Activated naive CD4-positive, alpha-beta T cell treated with anti-CD3 and anti-CD28 coated beads, Interleukin-2, amount 10 ng/mL, durations not matched to agents 7 days and 5 days (primary cell): Measurements from ENCODE around the gene GBP4.
"Not testable (repeated sequence)": the region's sequence is repeated elsewhere in the genome, so short reads cannot be mapped to it uniquely, and the experiment has no call there.

ENCODE experiments used
- CTCF ChIA-PET: fragments of 350-600 bp; sonication (Branson Sonifier 250); formaldehyde crosslinking; loops from one replicate; lab custom pipeline; 2021; ENCODE audit warnings: antibody characterized with exemption; lab: Charles Lee
- DNase-seq: peaks from one replicate; pipeline ENCODE4 v3.0.0-alpha.2; 2020
- H3K27ac Mint-ChIP-seq: one replicate; pipeline ENCODE4 v1.8.0; 2021; ENCODE audit warnings: mild to moderate bottlenecking, moderate library complexity, mixed read lengths
- H3K27me3 Mint-ChIP-seq: one replicate; pipeline ENCODE4 v1.8.0; 2021; ENCODE audit warnings: mild to moderate bottlenecking, mixed read lengths
- H3K36me3 Mint-ChIP-seq: one replicate; pipeline ENCODE4 v1.8.0; 2021; ENCODE audit warnings: mixed read lengths
- H3K4me1 Mint-ChIP-seq: one replicate; pipeline ENCODE4 v1.8.0; 2021; ENCODE audit warnings: mixed read lengths
- H3K4me3 Mint-ChIP-seq: one replicate; pipeline ENCODE4 v1.8.0; 2021; ENCODE audit warnings: mild to moderate bottlenecking, moderate library complexity, mixed read lengths
- H3K9me3 Mint-ChIP-seq: one replicate; pipeline ENCODE4 v1.8.0; 2021; ENCODE audit warnings: mixed read lengths

The GBP4 gene, protein sequence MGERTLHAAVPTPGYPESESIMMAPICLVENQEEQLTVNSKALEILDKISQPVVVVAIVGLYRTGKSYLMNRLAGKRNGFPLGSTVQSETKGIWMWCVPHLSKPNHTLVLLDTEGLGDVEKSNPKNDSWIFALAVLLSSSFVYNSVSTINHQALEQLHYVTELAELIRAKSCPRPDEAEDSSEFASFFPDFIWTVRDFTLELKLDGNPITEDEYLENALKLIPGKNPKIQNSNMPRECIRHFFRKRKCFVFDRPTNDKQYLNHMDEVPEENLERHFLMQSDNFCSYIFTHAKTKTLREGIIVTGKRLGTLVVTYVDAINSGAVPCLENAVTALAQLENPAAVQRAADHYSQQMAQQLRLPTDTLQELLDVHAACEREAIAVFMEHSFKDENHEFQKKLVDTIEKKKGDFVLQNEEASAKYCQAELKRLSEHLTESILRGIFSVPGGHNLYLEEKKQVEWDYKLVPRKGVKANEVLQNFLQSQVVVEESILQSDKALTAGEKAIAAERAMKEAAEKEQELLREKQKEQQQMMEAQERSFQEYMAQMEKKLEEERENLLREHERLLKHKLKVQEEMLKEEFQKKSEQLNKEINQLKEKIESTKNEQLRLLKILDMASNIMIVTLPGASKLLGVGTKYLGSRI

DNA sequence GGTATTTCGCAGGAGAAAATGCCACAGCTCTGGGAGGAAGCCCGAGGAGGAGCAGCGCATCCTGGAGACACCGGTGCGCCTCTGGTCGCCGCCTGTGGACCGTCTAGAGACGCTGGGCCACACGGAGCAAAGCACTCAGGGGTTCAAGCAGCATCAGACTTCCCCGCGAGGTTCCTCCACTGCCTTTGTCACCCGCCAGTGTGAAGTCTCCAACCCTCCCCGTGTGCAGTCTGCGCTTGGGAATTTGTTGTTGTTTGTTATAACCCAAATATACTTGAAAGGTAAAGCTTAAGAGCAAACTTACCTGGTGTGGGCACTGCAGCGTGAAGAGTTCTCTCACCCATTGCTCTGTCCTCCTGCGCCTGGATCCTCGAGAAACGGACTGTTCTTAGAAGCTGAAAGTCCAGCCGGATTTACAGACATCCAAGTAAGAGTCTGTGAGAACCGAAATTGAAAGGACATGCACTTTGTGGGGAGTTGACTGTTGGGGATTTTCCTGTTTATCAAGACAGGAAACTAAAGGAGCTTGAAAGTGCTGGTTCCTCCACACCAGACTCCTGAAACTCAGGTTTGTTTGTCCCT is at the start of gene GBP4:
Gene GBP4 (minus strand): TSS at position 452 of the 582 bp plus-strand sequence. CDS start 108 bp downstream, at position 344.
- DNase-seq, result peak; percentile 63
- Mint-ChIP-seq H3K27me3 (no peaks in the 10 kb centered on the region), H3K4me3 (peak within 1 kb of the TSS; percentile 87), H3K4me1 (peaks cover 73% of the 10 kb centered on the region), H3K9me3 (peaks cover 7% of the 10 kb centered on the region), H3K27ac (peak within 1 kb of the TSS; percentile 95), H3K36me3 (peaks cover 67% of the 10 kb centered on the region)
- CTCF ChIA-PET, result interaction anchor here (0.8 to 2.2 kb wide), 16 partner anchors 60 to 225 kb away, joined by 3 to 9 read pairs (median 4); partner anchors contain the start of gene GBP5

DNA sequence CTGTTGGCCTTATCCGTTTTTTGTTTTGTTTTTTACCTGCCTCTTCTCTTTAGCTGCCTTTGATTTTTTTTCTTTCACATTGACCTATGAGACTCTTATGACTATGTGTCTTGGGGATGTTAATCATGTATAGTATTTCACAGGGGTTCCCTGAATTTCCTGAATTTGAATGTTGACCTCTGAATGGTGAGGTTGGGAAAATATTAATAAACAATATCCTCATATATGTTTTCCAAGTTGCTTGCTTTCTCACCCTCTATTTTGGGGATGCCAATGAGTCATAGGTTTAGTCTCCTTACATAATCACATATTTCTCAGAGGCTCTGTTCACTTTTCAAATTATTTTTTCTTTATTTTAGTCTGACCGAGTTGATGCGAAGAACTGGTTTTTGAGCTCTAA is 44.3 kb upstream of the GBP4 start:
- Mint-ChIP-seq H3K27me3 (no peaks in the 10 kb centered on the region), H3K27ac (no peak overlapping the region), H3K4me3 (no peak overlapping the region), H3K9me3 (peaks cover 78% of the 10 kb centered on the region), H3K4me1 (peaks cover 22% of the 10 kb centered on the region), H3K36me3 (peaks cover 82% of the 10 kb centered on the region)
- DNase-seq, result no peak
- CTCF ChIA-PET, result no interaction called here

DNA sequence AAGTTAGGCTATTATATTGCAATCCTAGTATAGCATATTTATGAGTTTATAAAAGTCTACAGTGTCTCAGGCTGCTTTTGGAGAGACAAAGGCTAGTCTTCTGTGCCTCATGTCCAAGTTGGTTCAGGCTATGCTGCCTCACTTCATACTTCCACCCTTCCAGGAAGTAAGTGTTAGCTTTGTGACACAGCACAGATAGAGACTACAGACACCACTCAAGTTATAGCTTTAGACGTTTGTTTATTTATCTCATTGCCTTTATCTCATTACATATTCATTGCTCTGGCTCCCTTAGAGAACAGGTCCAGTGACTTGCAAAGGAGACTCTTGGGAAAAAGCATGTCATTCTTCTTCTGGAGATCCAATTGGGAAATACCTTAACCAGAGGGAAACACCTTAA is 22.6 kb upstream of the GBP4 start:
- CTCF ChIA-PET, result no interaction called here
- Mint-ChIP-seq H3K27ac (no peak overlapping the region), H3K9me3 (peaks cover 41% of the 10 kb centered on the region), H3K4me3 (no peak overlapping the region), H3K27me3 (peaks cover 3% of the 10 kb centered on the region), H3K36me3 (peaks cover 21% of the 10 kb centered on the region), H3K4me1 (no peaks in the 10 kb centered on the region)
- no peak for DNase-seq

DNA sequence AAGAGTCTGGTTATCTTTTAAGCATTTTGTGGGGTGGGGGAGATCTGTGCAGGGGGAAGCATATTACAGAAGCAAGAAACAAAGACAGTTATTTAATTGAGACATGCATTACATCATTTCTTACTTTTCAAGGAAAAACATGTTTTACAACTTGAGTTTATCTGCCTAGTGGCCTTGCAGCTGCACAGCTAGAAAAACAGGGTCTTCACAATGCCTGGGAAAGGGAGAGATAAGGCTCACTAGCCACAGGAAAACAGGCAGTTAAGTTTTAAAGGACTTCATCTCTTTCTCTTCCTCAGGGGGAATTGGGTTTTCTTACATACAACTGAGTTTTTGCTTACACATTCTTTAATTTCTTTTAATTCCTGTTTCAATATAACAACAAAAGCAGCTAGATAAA is 21.1 kb upstream of the GBP4 start:
- H3K9me3 Mint-ChIP-seq, result peaks cover 32% of the 10 kb centered on the region
- H3K27ac Mint-ChIP-seq, H3K4me1 Mint-ChIP-seq, H3K27me3 Mint-ChIP-seq, H3K4me3 Mint-ChIP-seq, DNase-seq: not testable (repeated sequence)
- CTCF ChIA-PET, result interaction anchor here (0.9 kb wide), 1 partner anchor 95 kb away, joined by 3 read pairs; no protein-coding TSS in a partner anchor
- H3K36me3 Mint-ChIP-seq, result peaks cover 21% of the 10 kb centered on the region

DNA sequence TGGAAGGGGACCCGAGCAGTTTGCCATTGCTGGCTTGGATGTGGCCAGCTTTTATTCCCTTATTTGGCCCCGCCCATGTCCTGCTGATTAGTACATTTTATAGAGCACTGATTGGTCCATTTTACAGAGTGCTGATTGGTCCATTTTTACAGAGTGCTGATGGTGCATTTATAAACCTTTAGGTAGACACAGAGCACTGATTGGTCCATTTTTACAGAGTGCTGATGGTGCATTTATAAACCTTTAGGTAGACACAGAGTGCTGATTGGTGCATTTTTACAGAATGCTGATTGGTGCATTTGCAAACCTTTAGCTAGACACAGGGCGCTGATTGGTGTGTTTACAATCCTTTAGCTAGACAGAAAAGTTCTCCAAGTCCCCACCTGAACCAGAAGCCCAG is 20.2 kb upstream of the GBP4 start:
- not testable (repeated sequence) for H3K27ac Mint-ChIP-seq, DNase-seq, H3K27me3 Mint-ChIP-seq, H3K4me1 Mint-ChIP-seq, H3K4me3 Mint-ChIP-seq
- peaks cover 21% of the 10 kb centered on the region for H3K36me3 Mint-ChIP-seq
- peaks cover 26% of the 10 kb centered on the region for H3K9me3 Mint-ChIP-seq
- CTCF ChIA-PET, result interaction anchor here (0.9 kb wide), 2 partner anchors 94 to 139 kb away, joined by 3 read pairs; no protein-coding TSS in a partner anchor

DNA sequence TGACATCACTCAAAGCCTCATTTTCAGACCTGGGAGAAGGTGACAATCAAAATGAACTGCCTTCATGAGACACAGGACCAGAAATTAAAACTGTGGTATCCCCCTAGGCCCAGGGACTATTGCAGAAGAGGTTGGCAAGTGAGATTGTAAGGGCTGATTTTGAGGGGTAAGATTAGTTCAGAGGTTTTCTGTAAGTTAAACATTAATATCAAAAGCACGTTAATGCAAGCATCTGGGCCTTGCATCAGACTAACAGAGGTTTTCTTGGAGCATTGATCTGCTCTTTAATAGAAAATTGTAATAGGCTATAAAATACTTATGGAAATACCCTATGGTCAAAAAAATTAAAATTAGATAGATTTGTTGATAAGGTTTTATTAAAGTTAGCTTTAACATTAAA is 14.6 kb upstream of the GBP4 start:
- Mint-ChIP-seq H3K27ac (no peak overlapping the region), H3K9me3 (peaks cover 34% of the 10 kb centered on the region), H3K27me3 (no peaks in the 10 kb centered on the region), H3K4me1 (no peaks in the 10 kb centered on the region), H3K4me3 (no peak overlapping the region), H3K36me3 (peaks cover 19% of the 10 kb centered on the region)
- no peak for DNase-seq
- CTCF ChIA-PET, result no interaction called here

DNA sequence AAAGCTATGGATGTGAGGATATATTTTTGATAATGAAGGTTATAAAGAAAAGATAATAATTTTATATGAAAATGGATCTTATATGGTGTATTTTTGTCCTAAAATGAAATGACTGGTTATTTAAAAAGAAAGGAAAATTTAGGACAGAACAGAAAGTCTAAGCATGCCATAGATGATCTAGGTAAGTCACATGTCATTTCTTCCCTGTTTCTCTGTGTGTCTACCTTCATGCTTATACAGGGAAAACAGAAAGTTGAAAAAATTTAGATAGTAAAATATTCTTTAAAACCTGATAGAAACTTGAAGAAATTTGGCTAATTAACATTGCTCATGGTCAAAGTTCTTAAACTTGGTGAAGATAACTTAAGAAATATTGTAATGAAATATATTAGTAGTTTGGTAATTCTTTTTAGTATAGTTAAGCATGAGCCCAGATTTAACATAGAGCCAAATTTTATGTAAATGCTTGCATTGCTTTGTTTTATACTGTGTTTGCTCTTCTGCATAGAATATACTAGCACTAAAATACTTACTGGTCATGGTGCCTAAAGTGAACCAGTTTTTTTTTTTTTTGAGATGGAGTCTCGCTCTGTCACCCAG is 12.4 kb upstream of the GBP4 start:
- Mint-ChIP-seq H3K27me3 (no peaks in the 10 kb centered on the region), H3K27ac (no peak overlapping the region), H3K4me1 (peaks cover 3% of the 10 kb centered on the region), H3K4me3 (no peak overlapping the region), H3K9me3 (peaks cover 26% of the 10 kb centered on the region), H3K36me3 (peaks cover 12% of the 10 kb centered on the region)
- no peak for DNase-seq
- CTCF ChIA-PET, result no interaction called here

DNA sequence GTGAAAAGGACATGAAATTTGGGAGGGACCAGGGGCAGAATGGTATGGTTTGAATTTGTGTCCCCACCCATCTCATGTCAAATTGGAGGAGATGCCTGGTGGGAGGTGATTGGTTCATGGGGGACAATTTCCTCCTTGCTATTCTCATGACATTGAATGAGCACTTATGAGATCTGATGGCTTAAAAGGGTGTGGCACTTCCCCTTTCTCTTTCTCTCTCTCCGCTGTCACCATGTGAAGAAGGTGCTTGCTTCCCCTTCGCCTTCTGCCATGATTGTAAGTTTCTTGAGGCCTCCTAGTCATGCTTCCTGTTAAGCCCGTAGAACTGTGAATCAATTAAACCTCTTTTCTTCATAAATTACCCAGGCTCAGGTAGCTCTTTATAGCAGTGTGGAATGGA is 7.6 kb upstream of the GBP4 start:
- no peak for DNase-seq
- H3K36me3 Mint-ChIP-seq, result peaks cover 39% of the 10 kb centered on the region
- H3K27ac Mint-ChIP-seq, result no peak overlapping the region
- CTCF ChIA-PET, result no interaction called here
- peaks cover 10% of the 10 kb centered on the region for H3K4me1 Mint-ChIP-seq
- no peak overlapping the region for H3K4me3 Mint-ChIP-seq
- H3K9me3 Mint-ChIP-seq, result peaks cover 45% of the 10 kb centered on the region
- no peaks in the 10 kb centered on the region for H3K27me3 Mint-ChIP-seq

DNA sequence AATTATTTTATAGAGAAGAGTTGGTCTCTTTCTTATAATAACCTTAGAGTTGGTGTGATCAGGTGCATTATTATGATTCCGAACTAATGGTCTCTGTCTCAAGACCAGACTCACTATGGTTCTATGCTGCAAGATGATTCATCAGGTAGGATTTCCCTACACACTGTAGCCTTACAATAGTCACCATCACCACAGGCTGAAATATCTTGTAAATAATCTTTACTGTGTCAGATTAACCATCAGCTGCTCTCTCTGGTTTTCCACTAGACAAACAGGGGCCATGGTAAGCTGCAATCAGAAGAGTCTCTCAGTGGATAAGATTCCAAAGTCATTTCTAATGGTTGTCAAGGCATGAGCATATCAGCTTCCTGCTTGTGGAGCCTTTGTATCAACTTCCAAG is 4.4 kb upstream of the GBP4 start:
- Mint-ChIP-seq H3K27ac (no peak overlapping the region), H3K36me3 (peaks cover 45% of the 10 kb centered on the region), H3K4me1 (peaks cover 35% of the 10 kb centered on the region), H3K27me3 (no peaks in the 10 kb centered on the region), H3K4me3 (no peak overlapping the region), H3K9me3 (peaks cover 28% of the 10 kb centered on the region)
- DNase-seq, result no peak
- CTCF ChIA-PET, result no interaction called here

DNA sequence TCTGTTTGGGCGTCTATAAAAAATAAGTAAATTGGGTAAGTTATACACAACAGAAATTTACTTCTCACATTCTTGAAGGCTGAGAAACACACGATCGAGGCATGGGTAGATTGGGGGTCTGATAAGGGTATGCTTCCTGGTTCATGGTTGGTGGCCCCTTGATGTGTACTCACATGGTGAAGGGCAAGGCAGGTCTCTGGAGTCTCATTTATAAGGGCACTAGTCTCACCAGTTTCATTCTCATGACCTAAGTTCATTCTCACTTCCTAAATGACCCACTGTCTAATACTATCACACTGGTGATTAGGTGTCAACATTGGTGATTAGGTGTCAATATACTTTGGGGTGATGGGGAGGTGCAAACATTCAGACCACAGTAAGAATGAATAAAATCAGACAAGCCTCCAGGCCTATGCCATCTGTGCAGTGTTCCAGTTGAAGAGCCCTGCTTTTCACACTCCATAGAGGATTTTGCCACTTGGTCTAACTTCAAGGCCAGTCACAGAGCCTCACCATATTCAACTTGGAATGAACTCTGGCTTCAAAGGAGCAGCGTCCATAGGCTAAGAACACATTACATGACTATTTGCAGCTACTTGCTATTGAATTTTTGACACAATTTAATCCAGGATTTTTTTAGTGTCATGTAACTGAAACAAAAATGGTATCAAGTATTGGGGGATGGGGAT is 2.5 kb upstream of the GBP4 start:
- Mint-ChIP-seq H3K27me3 (no peaks in the 10 kb centered on the region), H3K9me3 (peaks cover 24% of the 10 kb centered on the region), H3K4me1 (peaks cover 47% of the 10 kb centered on the region), H3K36me3 (peaks cover 57% of the 10 kb centered on the region), H3K4me3 (peak overlapping the region; percentile 35), H3K27ac (peak overlapping the region; percentile 95)
- DNase-seq, result no peak
- CTCF ChIA-PET, result no interaction called here

DNA sequence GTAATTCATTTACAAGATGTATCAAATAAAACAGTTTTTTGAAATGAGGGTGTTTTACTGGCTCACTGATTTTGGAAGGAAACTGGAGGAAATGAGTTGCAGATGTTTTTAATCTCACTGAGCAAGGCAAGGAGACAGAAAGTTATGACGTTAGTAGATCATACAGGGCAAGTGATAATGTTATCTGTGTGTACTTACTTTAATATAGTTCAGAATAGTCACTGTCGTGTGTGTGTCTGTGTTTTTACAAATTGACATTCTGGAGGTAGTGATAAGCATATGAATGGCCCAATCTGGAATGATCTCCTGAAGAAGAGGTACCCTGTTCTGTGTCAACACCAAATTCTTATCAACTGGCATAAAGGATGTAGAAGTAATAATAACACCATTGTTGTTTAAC is 1.9 kb upstream of the GBP4 start:
- H3K36me3 Mint-ChIP-seq, result peaks cover 61% of the 10 kb centered on the region
- CTCF ChIA-PET, result no interaction called here
- peak overlapping the region; percentile 95 for H3K27ac Mint-ChIP-seq
- H3K27me3 Mint-ChIP-seq, result no peaks in the 10 kb centered on the region
- peak overlapping the region; percentile 35 for H3K4me3 Mint-ChIP-seq
- no peak for DNase-seq
- H3K4me1 Mint-ChIP-seq, result peaks cover 53% of the 10 kb centered on the region
- peaks cover 23% of the 10 kb centered on the region for H3K9me3 Mint-ChIP-seq

DNA sequence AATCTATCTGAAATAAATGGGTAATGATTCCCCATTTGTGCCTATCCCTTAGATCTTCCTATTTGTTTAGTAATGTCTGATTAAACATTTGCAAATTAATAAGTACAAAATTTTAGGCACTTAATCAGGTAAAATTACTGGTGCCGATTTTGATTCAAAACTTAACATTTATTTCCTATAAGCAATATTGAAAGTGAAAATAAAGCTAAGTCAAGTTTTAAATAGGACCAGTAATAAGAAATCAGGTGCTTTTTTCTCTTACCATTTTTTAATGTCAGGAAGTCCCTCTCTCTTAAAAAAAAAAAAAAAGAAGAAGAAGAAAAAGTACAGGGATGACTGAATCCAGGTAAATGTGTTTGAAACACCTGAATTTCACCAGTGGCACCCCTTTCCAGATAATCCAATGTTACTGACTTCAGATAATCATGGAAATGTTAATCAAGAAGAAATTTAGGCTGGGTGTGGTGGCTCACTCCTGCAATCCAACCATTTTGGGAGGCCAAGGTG is 836 bp upstream of the GBP4 start:
- Mint-ChIP-seq H3K27ac (peak overlapping the region; percentile 95), H3K9me3 (peaks cover 15% of the 10 kb centered on the region), H3K4me1 (peaks cover 64% of the 10 kb centered on the region), H3K36me3 (peaks cover 64% of the 10 kb centered on the region), H3K4me3 (peak overlapping the region; percentile 87), H3K27me3 (no peaks in the 10 kb centered on the region)
- DNase-seq, result no peak
- CTCF ChIA-PET, result interaction anchor here (1.1 to 1.8 kb wide), 5 partner anchors 61 to 215 kb away, joined by 3 to 6 read pairs (median 4); no protein-coding TSS in a partner anchor

DNA sequence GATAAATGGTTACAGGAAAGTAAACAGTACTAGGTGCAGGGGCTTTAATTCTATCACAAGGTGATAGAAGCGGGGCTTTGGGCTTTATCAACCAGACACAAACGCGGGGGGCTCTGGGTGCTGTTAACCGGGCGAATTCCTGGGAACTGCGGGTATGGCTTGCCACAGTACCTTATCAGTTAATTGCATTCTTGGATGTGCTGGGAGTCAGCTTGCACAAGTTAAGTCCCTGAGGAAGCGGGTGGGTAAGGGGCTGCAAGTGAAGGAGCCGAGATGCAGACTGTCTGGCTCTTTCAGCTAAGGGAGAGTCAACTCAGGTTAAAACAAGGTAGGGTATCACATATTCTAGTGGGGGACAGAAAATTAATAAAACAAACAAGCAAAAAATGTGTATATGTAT is 661 bp downstream of the GBP4 start:
- Mint-ChIP-seq H3K9me3 (peaks cover 3% of the 10 kb centered on the region), H3K4me1 (peaks cover 76% of the 10 kb centered on the region), H3K27ac (peak overlapping the region; percentile 95), H3K36me3 (peaks cover 67% of the 10 kb centered on the region), H3K4me3 (peak overlapping the region; percentile 87), H3K27me3 (no peaks in the 10 kb centered on the region)
- DNase-seq, result no peak
- CTCF ChIA-PET, result interaction anchor here (0.9 to 2.2 kb wide), 12 partner anchors 60 to 258 kb away, joined by 3 to 9 read pairs (median 4); partner anchors contain the start of gene GBP5
